22Rv1 (cell line): ENCODE measurements around the gene MAP4K4.

Experiments
- CTCF ChIP-seq: fragments of 450-650 bp; IDR thresholded peaks from 2 replicates; pipeline ENCODE4 v1.5.1; 2017; ENCODE audit warnings: mild to moderate bottlenecking
- ZFX ChIP-seq: fragments of 450-650 bp; IDR thresholded peaks from 2 replicates; pipeline ENCODE4 v1.6.1; 2017; ENCODE audit warnings: antibody characterized with exemption, borderline replicate concordance

GRCh38 chr2:101706121-101706818, 8.8 kb downstream of the MAP4K4 start:
- TF ChIP-seq CTCF (no peak), ZFX (no peak)
